NCI-H2081 treated with DMSO at 0.1 percent for 48 hours (cell line): Measurements from ENCODE around the gene BTBD9.
"Not testable (repeated sequence)": the region's sequence is repeated elsewhere in the genome, so short reads cannot be mapped to it uniquely, and the experiment has no call there.

Experiments
- DNase-seq: peaks from one replicate; lab custom pipeline; 2025; lab: John Stamatoyannopoulos, UW

Gene BTBD9

DNA sequence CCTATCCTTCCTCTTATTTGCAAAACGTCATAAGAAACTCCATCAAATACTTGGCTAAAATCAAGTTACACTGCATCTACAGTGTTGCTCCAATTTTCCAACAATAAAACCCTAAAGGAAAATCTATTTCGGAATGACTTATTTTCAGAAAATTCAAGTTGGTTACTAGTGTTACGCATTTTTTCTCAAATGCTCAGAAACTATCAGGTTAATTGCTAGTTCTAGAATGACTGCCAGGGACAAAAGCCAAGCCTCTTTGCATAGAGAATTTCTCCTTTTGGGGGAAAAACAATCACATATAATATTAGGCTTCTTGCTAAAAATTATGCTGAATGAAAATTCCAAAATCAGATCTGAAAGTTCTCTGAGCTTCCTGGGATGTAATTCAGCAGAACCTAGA lies 210.2 kb downstream of the BTBD9 start:
- no peak for DNase-seq

DNA sequence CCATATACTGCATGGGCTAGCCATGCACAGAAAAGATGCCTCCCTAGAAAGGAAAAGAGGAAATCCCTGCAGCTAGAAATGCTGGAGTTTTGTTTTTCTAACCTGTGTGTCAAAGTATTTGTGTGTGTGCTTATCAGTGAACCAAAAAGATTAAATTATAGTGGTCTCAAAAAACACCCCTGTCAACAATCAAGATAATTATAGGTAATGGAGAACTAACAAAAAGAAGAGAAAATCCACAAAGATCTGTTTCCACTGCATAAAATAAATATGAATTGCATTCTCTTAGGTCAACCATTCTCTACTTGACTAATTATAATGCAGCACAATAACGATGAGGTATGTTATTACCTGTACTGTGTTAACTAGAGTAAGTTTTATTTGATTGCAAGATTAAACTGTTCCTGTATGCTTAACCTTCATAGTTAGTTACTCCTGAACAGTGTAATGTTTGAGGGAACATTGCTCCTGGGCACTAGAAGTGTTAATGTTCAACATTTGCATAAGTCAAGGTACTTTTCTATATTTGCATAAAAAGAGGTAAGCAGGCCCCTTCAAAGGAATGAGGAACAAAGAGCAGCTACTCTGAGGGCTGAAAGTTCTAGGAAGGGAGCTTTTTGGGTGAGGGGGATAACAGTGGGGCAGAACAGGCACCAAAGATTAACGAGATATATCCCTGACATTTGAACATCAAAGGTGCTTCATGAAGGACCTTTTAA lies 212.1 kb downstream of the BTBD9 start:
- DNase-seq, result peak; percentile 69

DNA sequence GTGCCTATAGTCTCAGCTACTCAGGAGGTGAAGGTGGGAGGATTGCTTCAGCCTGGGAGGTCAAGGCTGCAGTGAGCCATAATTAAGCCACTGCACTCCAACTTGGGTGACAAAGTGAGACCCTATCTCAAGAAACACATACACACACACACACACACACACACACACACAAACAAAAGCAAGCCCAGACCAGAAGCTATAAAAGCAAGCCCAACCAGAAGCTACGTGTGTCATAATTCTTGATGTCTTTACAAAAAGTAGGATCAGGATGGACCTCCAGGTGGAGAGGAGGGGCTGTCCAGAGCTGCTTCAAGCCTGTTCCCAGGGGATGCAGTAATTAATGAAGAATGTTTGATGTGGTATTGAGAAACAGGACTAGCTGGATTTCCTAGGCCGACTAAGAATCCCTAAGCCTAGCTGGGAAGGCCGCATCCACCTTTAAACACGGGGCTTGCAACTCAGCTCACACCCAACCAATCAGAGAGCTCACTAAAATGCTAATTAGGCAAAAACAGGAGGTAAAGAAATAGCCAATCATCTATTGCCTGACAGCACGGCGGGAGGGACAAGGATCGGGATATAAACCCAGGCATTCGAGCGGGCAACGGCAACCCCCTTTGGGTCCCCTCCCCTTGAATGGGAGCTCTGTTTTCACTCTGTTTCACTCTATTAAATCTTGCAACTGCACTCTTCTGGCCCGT lies 213.8 kb downstream of the BTBD9 start:
- not testable (repeated sequence) for DNase-seq

DNA sequence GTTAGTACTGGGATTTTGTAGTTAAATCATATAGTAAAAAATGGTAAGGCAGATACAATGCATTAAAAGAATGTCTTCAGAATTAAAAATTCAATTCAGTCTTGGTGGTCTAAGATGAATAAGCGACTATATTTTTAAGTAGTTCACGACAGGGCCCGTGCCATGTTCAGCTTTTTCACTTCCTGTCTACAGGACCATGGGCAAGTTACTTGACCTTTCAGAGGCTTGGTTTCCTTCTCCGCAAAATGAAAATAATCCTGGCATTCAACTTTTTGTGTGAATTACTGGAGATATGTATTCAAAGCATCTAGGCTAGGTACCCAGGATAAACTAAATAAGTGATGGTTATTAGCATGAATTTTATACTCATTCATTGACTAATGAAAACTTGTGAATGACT lies 216.0 kb downstream of the BTBD9 start:
- no peak for DNase-seq

DNA sequence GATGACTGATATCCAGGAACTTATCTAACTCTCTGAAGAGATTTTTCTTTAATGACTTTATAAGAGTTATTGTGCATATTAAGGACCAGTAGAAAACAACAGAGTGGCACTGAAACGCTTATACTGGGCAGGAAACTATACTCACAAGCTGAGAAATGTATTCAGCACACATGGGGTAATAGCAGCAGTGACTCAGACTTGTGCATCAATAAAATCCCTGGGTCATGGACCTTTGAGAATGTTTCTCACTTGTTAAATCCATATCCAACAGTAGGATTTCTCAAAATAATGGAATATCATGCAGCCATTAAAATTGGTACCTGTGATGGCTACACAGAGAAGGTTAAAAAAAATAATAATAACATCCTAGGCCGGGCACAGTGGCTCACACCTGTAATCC lies 219.5 kb downstream of the BTBD9 start:
- DNase-seq, result no peak

DNA sequence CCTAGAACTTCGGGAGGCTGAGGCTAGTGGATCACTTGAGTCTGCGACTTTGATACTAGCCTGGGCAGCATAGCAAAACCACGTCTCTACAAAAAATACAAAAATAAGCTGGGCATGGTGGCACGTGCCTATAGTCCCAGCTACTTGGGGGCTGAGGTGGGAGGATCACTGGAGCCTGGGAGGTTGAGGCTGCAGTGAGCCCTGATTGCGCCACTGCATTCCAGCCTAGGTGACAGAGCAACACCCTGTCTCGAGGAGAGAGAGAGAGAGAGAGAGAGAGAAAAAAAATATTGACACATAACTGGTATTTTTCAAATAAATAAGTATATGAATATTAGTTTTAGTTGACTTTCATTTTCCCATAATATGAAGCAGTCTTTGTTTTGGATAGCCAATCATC lies 222.2 kb downstream of the BTBD9 start:
- no peak for DNase-seq

DNA sequence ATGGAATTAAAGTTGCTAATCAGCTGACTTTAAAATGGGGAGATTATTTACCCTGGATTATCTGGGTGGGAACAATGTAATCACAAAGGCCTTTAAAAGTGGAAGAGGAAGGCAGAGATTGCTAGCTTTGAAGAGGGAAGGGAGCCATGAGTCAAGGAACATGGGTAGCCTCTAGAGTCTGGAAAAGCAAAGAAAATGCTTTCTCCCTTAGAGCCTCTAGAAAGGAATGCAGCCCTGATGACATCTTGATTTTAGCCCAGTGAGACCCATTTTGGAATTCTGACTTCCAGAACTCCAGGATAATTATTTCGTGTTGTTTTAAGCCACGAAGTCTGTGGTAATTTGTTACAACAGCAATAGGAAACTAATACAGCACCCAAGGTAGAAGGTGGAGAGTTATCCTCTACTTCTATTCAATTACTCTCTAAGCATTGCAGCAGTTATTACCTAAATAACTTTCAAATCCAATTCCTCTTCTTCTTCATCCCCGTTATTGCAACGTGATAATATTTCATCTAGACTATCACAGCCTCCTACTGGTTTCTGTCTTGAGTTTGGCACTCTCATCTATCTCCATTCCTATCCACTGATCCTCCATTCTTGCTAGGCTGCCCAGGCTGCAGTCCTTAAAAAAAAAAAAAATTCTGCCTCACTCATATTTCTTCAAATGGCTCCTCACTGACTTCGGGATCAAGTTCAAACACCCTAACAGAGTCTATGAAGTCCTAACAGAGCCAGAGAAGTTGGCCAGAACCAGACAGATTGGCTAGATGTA lies 224.3 kb downstream of the BTBD9 start:
- DNase-seq, result no peak

DNA sequence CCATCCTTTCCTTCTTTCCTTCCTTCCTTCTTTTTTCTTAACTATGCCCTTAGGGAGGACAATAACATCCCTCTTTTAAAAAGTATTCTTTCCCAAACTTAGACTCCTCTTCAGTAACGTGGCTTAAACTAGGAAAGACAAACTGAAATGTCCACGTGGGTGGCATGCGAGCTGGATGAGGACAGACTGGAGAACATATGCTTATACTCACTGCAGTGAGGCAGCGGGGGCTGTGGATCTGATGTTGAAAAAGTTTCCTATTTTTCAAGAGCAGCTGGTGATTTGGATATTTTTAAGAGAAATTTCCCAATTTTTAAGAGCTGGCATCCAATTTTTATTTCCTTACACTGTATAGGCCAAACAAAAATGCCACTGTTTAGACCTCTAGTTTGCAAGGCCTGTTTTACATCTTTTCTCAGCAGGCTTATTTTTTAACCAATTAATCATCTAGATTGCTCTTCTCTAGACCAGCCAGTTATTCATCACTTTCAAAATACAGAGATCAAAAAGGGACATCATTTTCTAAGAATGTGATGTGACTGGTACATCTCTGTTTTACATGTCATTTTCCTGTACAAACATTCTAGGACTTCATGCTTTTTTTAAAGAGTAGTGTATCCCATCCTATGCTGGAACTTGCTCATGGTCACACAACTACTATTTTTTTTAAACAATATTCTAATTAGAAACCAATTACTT lies 226.5 kb downstream of the BTBD9 start:
- DNase-seq, result no peak

DNA sequence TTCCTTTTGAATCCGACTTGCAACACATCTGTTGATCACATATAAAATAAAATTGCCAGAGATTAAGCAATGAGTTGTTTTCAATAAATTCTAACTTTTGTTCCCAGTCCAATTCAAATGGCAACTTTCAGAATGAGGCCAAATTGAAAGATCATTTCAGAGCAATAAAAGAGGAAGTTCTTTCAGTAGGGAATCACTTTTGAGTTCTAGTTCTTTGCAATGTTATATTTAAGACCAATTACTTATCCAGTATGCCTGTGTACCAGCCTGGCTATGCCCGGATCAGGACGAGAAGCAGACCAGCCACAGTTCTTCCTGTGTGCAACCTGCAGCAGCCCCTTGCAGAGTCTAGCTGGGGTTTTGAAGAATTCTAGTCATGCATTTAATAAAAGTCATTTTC lies 232.5 kb downstream of the BTBD9 start:
- DNase-seq, result no peak

DNA sequence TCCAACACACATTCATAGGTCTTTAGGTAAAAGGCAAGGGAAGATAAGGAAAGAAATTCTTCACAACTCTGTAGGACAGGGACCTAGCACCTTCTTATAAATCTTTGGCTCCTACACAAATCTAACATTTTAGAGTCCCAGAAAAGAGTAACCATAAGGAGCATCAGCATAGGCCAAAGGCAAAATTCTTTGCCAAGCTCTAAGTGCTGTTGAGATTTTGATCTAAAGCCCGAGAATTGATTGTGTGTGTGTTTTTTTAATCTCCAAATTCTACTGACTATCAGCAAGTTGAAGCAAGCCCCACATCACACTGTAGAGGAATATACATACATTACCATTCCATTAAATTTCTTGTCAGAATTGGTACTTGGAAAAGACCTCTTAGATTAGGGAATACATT lies 233.6 kb downstream of the BTBD9 start:
- no peak for DNase-seq

DNA sequence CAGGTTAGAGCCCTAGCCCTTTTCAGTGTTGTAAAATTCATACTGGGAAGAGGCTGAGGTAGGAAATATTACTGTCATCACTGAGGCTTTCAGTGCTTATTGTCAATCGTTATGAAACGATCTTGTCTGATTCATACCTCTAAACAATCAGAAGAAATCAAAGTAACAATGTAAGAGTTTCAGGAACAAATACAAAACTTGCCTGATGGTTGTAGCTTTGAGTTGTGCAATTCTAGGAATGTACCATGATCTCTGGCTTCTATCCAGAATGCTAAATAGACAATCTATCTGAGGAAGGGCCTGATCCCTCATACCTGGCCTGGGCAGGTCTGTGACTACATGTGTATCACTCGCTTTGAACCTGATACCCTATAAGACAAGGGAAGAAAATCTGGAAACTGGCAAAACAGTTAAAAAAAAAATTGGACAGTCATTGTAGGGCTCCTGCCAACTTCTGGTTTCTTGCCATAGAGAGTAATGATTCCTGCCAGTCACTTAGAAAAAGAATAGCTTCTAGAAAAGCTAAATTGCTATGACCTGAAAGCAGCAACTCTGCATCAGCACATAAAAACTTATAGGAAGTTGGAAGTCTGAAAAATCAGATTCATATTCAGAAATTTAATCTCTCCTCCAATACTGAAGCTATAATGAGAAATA lies 234.7 kb downstream of the BTBD9 start:
- no peak for DNase-seq

DNA sequence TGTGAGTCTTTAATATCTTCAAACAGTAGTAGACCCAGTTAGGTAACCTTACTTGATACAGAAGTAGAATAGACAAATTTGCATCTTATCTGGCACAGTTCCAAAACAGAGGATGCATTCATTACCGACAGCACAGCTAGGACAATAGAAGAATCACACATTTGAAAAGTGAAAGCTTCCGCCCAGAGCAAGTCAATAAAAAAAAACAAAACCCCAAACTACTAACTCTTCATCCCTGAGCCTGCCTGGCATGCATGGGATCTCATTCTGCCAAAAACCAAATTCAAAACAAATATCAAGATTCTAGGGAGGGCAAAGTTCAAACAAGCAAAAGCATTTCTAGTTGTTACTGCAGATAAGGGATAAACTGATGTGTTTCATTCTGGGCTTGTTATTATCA lies 235.4 kb downstream of the BTBD9 start:
- no peak for DNase-seq

DNA sequence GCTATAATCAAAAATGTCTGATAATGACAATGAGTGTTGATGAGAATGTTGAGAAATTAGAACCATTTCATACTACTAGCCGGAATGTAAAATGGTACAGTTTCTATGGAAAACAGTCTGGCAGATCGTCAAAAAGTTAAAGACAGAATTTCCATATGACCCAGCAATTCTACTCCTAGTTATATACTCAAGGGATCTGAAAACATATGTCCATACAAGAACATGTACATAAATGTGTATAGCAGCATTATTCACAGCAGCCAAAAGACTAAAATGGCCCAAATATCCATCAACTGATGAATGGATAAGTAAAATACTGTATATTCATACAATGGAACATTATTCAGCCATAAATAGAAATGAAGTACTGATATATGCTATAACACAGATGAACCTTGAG lies 236.2 kb downstream of the BTBD9 start:
- DNase-seq, result no peak

DNA sequence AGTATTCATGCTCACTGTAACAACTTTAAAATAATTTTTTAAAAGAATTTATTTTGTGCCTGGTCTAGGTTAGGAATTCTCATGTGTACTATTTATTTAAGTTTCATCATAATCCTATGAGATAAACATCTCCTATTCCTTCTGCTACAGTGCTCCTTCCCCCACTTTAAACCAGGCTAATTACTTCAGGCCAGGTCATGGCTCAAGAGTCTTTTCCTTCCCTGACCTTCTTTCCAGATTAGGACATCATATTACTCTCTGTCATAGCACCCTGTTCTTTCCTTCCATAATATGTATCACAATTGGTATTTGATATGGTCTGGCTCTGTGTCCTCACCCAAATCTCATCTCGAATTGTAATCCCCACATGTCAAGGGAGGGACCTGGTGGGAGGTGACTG lies 239.0 kb downstream of the BTBD9 start:
- no peak for DNase-seq

DNA sequence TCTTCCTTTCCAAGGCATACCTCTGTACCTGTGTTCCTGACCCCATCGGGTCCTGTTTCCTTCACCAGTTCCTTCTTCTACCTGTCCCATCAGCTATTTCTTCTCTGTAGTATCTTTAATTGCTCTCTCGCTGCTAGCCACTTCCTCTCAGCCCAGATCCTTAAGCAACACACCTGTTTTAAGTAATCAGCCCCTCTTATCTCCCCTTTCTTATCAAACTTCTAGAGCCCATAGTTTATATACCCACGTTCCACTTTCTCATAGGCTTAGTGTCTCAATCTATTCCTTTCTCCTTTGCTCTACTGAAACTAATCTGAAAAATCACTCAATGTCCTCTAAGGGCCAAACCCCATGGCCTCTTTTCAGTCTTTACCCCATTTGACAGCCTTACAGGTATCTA lies 239.6 kb downstream of the BTBD9 start:
- DNase-seq, result no peak

DNA sequence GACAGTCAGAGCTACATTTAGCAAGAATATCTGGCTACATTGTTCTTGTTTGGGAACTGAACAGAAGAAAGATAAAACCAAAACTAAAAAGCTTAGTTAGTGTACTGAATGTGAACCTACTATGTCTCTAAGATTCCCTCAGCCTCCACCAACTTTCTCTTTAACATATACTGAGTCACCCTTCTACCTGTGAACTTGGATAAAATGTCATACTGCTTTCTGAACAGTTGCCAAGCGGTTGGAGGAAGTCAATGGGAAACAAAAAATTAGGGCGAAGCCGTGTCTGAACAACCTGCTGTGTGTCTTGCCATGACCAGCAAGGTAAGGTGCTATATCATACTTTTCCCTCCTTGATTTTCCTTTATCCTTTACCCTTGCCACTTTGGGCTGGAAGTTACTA lies 243.5 kb downstream of the BTBD9 start:
- DNase-seq, result no peak

DNA sequence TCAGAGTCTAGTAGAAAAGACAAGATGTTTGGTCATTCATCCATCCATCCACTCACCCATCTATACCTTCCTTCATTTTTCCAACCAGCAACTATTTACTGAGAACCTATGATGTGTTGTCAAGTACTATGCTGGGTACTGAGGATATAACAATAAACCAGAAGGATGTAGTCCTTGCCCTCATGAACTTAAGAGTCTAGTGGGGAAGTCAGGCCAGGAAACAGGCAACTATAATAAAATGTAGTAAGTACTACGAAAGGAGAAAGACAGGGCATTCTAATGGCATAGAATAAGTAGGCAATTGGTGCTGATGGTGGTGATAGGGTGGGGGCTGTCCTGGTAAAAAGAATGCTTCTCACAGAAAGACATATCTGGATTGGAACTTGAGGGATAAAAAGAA lies 245.7 kb downstream of the BTBD9 start:
- DNase-seq, result no peak

DNA sequence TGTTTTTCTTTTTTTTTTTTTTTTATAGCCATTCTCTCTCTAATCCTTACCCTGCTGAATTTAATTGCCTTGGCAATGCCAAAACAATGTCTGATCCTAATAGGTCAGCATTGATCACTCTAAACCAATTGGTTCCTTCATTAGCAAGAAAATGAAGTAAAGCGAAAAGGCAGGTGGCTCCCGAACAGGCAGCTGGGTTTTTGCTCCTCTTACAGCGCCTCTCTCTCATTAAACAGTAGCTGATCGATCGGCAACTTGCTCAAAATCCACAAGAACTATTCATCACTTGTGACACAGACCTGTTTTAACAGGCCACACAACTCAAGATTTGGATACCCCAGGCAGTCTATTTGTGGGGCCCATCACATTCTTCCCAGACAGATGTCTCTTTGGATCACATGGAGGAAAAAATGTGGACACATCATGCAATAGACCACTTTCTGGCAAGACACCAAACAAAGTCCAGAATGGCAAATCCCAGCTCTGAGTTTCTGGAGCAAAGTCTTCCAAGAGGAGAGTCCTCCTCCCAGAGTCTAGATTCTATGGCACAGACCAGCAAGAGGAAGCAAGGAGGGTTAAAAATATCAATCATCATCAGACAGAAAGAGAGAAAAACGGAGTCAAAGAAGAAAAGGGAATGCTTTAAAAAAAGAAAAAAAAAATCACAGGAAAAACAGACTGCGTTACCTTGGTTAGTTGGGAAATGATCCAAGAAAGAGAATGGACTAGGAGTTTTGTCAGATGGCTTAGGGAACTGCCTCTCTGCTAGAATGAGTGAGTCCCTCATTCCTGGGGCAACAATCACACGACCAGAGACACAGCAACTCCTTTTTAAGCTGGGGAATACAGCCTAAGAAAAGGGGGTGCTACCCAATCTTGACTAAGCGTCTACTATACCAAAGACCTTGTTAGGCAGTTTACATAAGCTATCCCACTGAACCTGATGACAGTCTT lies 247.8 kb downstream of the BTBD9 start:
- no peak for DNase-seq

DNA sequence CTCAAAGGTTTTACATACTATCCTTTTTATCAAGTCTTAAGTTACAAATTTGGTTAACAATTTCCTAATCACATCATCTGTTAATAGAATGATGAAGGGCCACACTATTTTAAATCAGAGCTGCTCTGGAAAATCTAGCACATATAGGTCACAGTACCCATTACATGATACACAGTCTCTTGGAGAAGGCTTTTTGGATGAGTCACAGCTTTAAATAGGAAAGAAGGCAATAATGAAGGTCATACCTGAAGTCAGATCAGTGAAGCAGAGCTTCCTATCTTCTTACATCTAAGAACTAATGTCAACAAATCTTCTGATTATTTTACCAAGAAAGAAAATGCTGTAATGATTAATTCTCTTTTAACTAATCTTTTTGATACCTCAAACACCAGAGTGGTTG lies 248.5 kb downstream of the BTBD9 start:
- DNase-seq, result no peak

DNA sequence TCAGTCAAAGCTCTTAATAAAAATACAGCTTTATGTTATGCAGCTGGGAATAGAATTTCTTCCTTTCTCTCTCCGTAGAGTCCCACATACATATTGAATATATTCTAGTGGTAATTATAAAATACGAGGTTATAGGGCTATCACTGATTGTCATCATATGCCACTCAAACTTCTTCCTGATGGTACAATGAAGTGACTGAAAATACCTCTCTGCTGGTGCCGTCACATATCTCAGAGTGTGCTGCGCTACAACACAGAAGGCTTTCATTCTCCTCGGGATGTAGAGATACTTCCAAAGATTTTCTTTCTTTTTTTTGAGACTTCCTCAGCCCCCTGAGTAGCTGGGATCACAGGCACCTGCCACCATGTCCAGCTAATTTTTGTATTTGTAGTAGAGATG lies 249.9 kb downstream of the BTBD9 start:
- no peak for DNase-seq

DNA sequence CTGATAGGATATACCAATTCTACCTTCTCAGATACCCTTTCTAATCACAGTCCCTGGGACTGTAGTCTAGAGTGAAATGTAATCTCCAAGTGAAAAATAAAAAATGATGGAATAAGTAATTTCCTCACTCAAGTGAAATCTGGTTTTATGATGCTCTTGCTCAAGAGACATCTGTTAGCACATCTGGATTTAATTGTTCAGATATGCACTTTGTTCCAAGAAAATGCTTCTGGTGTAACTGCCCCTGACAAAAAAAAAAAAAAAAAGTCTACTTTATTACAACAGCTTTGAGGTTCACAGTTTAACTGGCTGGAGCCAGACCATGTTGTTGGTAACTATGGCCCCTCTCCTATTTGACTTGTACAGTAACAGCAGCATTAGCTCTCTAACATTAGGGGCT lies 251.8 kb downstream of the BTBD9 start:
- no peak for DNase-seq
